Measurements from ENCODE around the gene MYBBP1A.
A peak's percentile ranks its signal among the peaks of the same experiment; 100 is the strongest.

DNA sequence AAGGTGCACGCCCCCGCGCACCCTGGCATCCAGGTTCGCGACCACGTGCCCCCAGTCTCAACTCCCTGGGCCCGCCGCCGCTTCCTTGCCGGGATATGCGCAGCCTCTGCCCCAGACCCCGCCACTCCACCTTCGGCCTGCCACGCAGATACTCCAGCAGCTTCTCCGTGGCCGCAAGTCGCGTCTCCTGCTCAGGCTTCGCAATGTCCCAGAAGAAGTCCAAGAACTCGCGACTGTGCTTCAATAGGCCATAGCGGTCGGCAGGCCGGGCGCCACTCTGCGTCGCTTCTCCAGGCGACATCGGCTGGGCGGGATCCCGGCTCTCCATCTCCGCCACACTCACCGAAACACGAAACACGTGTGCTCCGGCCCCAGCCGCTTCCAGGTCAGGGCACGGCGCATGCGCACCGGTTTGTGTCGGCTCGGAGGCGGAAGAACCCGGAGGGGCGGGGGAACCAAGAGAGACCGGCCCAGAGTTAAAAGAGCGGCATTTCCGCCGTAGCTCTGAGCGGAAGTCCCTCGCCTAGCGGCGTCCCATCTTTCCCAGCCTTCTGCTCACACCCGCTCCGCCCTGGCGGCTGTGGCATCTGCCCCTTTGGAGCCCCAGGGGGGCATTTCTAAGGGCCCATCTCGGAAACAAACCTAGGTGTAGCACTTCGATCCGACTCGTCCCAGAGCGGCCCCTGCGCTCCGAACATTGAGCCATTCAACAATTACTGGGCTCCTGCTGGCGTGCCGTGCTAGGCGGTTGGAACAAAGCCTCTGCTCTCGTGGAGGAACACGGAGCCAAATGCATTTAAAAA lies at the start of gene MYBBP1A:
- TF ChIP-seq TAF1 (IDR thresholded peaks at IDR 0.05; ENCODE audit: low read depth, low read length) = peak; percentile 84
- TF ChIP-seq SPI1 (IDR thresholded peaks at IDR 0.05; ENCODE audit: low read depth, low read length) = peak; percentile 81
- TF ChIP-seq POU2F2 (IDR thresholded peaks at IDR 0.05; ENCODE audit: low read depth, low read length) = peak; percentile 82
- TF ChIP-seq POLR2AphosphoS5 (IDR thresholded peaks at IDR 0.05; ENCODE audit: low read depth, low read length) = peak; percentile 96
